Measurements from ENCODE around the gene NR3C2. TPM values are rescaled to one million over a fixed set of nuclear protein-coding genes. Genes with fewer than 3 reads are reported as not detected.
"Not testable (repeated sequence)": the region's sequence is repeated elsewhere in the genome, so short reads cannot be mapped to it uniquely, and the experiment has no call there.

The NR3C2 gene
- total RNA-seq, 1 donor from 2014 or later: 31.4 TPM

GRCh38 chr4:148091896-148092295 lies 350.3 kb downstream of the NR3C2 start:
- ATAC-seq (no peak), DNase-seq (no peak)
- H3K27ac ChIP-seq: no peak overlapping the region
- H3K36me3 ChIP-seq: no peaks in the 10 kb centered on the region
- intact Hi-C loops (cut with DNase I): no loop called here
- no peak overlapping the region for H3K4me3 ChIP-seq
- no peaks in the 10 kb centered on the region for H3K4me1 ChIP-seq
- no peak for TF ChIP-seq CTCF (IDR thresholded peaks at IDR 0.05)
- H3K9me3 ChIP-seq: no peaks in the 10 kb centered on the region
- H3K27me3 ChIP-seq (ENCODE audit: low read depth): no peaks in the 10 kb centered on the region

- Histone ChIP-seq H3K36me3 (no peaks in the 10 kb centered on the region), H3K4me1 (no peaks in the 10 kb centered on the region), H3K4me3 (no peak overlapping the region), H3K27me3 (ENCODE audit: low read depth) (no peaks in the 10 kb centered on the region), H3K9me3 (no peaks in the 10 kb centered on the region), H3K27ac (no peak overlapping the region)
- intact Hi-C loops (cut with DNase I): no loop called here
- DNase-seq (no peak), ATAC-seq (peak in 1 of 2 donors; percentile 40)
- no peak for TF ChIP-seq CTCF (IDR thresholded peaks at IDR 0.05)
Measured at GRCh38 chr4:148090503-148091476, 351.4 kb downstream of the NR3C2 start.

GRCh38 chr4:148090029-148090428 lies 352.2 kb downstream of the NR3C2 start:
- no peaks in the 10 kb centered on the region for H3K9me3 ChIP-seq
- no peaks in the 10 kb centered on the region for H3K4me1 ChIP-seq
- no peaks in the 10 kb centered on the region for H3K27me3 ChIP-seq (ENCODE audit: low read depth)
- ATAC-seq: no peak
- no peaks in the 10 kb centered on the region for H3K36me3 ChIP-seq
- no peak overlapping the region for H3K27ac ChIP-seq
- intact Hi-C loops (cut with DNase I): no loop called here
- DNase-seq: no peak
- H3K4me3 ChIP-seq: no peak overlapping the region
- TF ChIP-seq CTCF (IDR thresholded peaks at IDR 0.05): no peak

- H3K4me1 ChIP-seq: no peaks in the 10 kb centered on the region
- ATAC-seq (peak in 1 of 2 donors; percentile 39), DNase-seq (no peak)
- H3K4me3 ChIP-seq: no peak overlapping the region
- no peaks in the 10 kb centered on the region for H3K27me3 ChIP-seq (ENCODE audit: low read depth)
- no peak overlapping the region for H3K27ac ChIP-seq
- no peak for TF ChIP-seq CTCF (IDR thresholded peaks at IDR 0.05)
- H3K36me3 ChIP-seq: no peaks in the 10 kb centered on the region
- intact Hi-C loops (cut with DNase I): no loop called here
- no peaks in the 10 kb centered on the region for H3K9me3 ChIP-seq
Measured at GRCh38 chr4:148089624-148090023, 352.6 kb downstream of the NR3C2 start.

GRCh38 chr4:148083073-148083472 lies 359.1 kb downstream of the NR3C2 start:
- DNase-seq; H3K27ac ChIP-seq; H3K27me3 ChIP-seq (ENCODE audit: low read depth); H3K4me1 ChIP-seq; H3K4me3 ChIP-seq; ATAC-seq; intact Hi-C loops (cut with DNase I); H3K9me3 ChIP-seq: not testable (repeated sequence)
- H3K36me3 ChIP-seq: peaks cover 27% of the 10 kb centered on the region

GRCh38 chr4:148081745-148082144 lies 360.5 kb downstream of the NR3C2 start:
- peaks cover 27% of the 10 kb centered on the region for H3K36me3 ChIP-seq
- ATAC-seq (no peak), DNase-seq (no peak)
- H3K27me3 ChIP-seq (ENCODE audit: low read depth): no peaks in the 10 kb centered on the region
- H3K9me3 ChIP-seq: no peaks in the 10 kb centered on the region
- intact Hi-C loops (cut with DNase I): no loop called here
- no peak overlapping the region for H3K4me3 ChIP-seq
- H3K27ac ChIP-seq: no peak overlapping the region
- H3K4me1 ChIP-seq: no peaks in the 10 kb centered on the region
- TF ChIP-seq CTCF (IDR thresholded peaks at IDR 0.05): no peak

All from lower lobe of right lung (tissue), 2 donors.